A549 (cell line): Measurements from ENCODE around the gene ZBTB16. TPM values are rescaled to one million over a fixed set of nuclear protein-coding genes. Genes with fewer than 3 reads are reported as not detected.

Experiments
- ATAC-seq, 2 experiments: fragments of 200-7000 bp in 1 of 2; fragments of >200 bp in 1 of 2; cut with Nextera tagmentation in 1 of 2; cut with Tn5 transposase in 1 of 2; 3 replicates each; pipeline versions ENCODE4 v1.8.0 to v1.9.1; 2018 to 2020; ENCODE audit warnings: mild to moderate bottlenecking in 1 of 2, moderate library complexity in 1 of 2
- CTCF ChIA-PET: fragments of 300-600 bp; sonication (Branson Sonifier 250); formaldehyde crosslinking; extraction: SDS; loops from one replicate; lab custom pipeline; 2021; ENCODE audit warnings: antibody characterized with exemption, inconsistent platforms; lab: Yijun Ruan, JAX
- POLR2A ChIA-PET: fragments of 350-600 bp; formaldehyde crosslinking; extraction: SDS; loops from one replicate; lab custom pipeline; 2021; ENCODE audit warnings: antibody characterized with exemption, inconsistent platforms; lab: Yijun Ruan, JAX
- DNase-seq, 2 experiments: peaks; one replicate each; pipeline versions ENCODE4 v3.0.0 to v3.0.0-alpha.2; 2011 to 2016; ENCODE audit warnings: low read depth in 1 of 2, low spot score in 1 of 2
- FAIRE-seq: peaks from 2 replicates; lab custom pipeline; 2011; peaks lifted over from hg19 to GRCh38; lab: Jason Lieb, UNC
- H3K27ac ChIP-seq, 2 experiments: fragments of >200 bp; sonication (Bioruptor Twin); formaldehyde crosslinking; 3 replicates each; pipeline ENCODE4 v1.5.1; 2016 to 2017
- H3K4me1 ChIP-seq: fragments of >200 bp; sonication (Bioruptor Twin); formaldehyde crosslinking; 3 replicates; pipeline ENCODE4 v1.6.1; 2016
- H3K4me2 ChIP-seq: fragments of >200 bp; sonication (Bioruptor Twin); formaldehyde crosslinking; 3 replicates; pipeline ENCODE4 v1.6.1; 2016
- H3K4me3 ChIP-seq: fragments of >200 bp; sonication (Bioruptor Twin); formaldehyde crosslinking; 3 replicates; pipeline ENCODE4 v1.5.1; 2016
- H3K9me3 ChIP-seq: fragments of >200 bp; sonication (Bioruptor Twin); formaldehyde crosslinking; 3 replicates; pipeline ENCODE4 v1.6.1; 2016
- ATOH8 ChIP-seq: fragments of 250-450 bp; sonication (Bioruptor Pico); IDR thresholded peaks from 2 replicates; pipeline ENCODE4 v1.5.0; 2020; ENCODE audit warnings: low read depth, mild to moderate bottlenecking, moderate library complexity
- BHLHE40 ChIP-seq: IDR thresholded peaks from 2 replicates; pipeline ENCODE4 v1.6.1; 2012; ENCODE audit warnings: low read depth, low read length, inconsistent platforms
- CBX2 ChIP-seq: fragments of 200-600 bp; sonication (generic); IDR thresholded peaks from 2 replicates; pipeline ENCODE4 v1.6.1; 2016; ENCODE audit warnings: low read depth, mild to moderate bottlenecking, borderline replicate concordance
- CHD4 ChIP-seq: fragments of 200-600 bp; sonication (generic); IDR thresholded peaks from 2 replicates; pipeline ENCODE4 v1.6.1; 2016; ENCODE audit warnings: antibody characterized with exemption, mild to moderate bottlenecking, borderline replicate concordance
- CTCF ChIP-seq: fragments of >200 bp; sonication (Bioruptor Twin); formaldehyde crosslinking; IDR thresholded peaks from 3 replicates; pipeline ENCODE4 v1.5.1; 2016
- E2F6 ChIP-seq: IDR thresholded peaks from 2 replicates; pipeline ENCODE4 v1.6.1; 2012; ENCODE audit warnings: low read depth, borderline replicate concordance
- EHF ChIP-seq: fragments of 250-450 bp; sonication (Bioruptor Pico); IDR thresholded peaks from 2 replicates; pipeline ENCODE4 v1.5.0; 2020; ENCODE audit warnings: mild to moderate bottlenecking
- ESRRA ChIP-seq: fragments of 150-350 bp; IDR thresholded peaks from 2 replicates; pipeline ENCODE4 v1.6.1; 2014; ENCODE audit warnings: mild to moderate bottlenecking, low read length, borderline replicate concordance
- FOSB ChIP-seq: fragments of 250-450 bp; sonication (Bioruptor Pico); IDR thresholded peaks from 2 replicates; pipeline ENCODE4 v1.5.0; 2020; ENCODE audit warnings: mild to moderate bottlenecking, moderate library complexity
- GATA3 ChIP-seq: IDR thresholded peaks from 2 replicates; pipeline ENCODE4 v1.6.1; 2012; ENCODE audit warnings: borderline replicate concordance
- HEYL ChIP-seq: fragments of 250-450 bp; sonication (Bioruptor Pico); IDR thresholded peaks from 2 replicates; pipeline ENCODE4 v1.8.0; 2021; ENCODE audit warnings: mild to moderate bottlenecking, moderate library complexity
- HMGXB4 ChIP-seq: fragments of 250-450 bp; sonication (Bioruptor Pico); IDR thresholded peaks from 2 replicates; pipeline ENCODE4 v1.5.0; 2021; ENCODE audit warnings: mild to moderate bottlenecking, moderate library complexity, borderline replicate concordance
- HOXA7 ChIP-seq: fragments of 250-450 bp; sonication (Bioruptor Pico); IDR thresholded peaks from 2 replicates; pipeline ENCODE4 v1.5.0; 2020; ENCODE audit warnings: mild to moderate bottlenecking, moderate library complexity
- MYC ChIP-seq: IDR thresholded peaks from 2 replicates; pipeline ENCODE4 v1.6.1; 2012; ENCODE audit warnings: mild to moderate bottlenecking, inconsistent platforms, low read length, improper control_type of control experiment, borderline replicate concordance
- RFX5 ChIP-seq: fragments of 450-650 bp; IDR thresholded peaks from 2 replicates; pipeline ENCODE4 v1.7.1; 2014; ENCODE audit warnings: antibody characterized with exemption, mild to moderate bottlenecking, moderate library complexity
- RNF2 ChIP-seq: fragments of 200-600 bp; sonication (generic); IDR thresholded peaks from 2 replicates; pipeline ENCODE4 v1.6.1; 2016; ENCODE audit warnings: low read depth, mild to moderate bottlenecking, antibody characterized with exemption, moderate library complexity, borderline replicate concordance
- SREBF2 ChIP-seq: fragments of 450-650 bp; IDR thresholded peaks from 2 replicates; pipeline ENCODE4 v1.6.1; 2014; ENCODE audit warnings: mild to moderate bottlenecking, moderate library complexity
- TP53 ChIP-seq: fragments of 250-450 bp; sonication (Bioruptor Pico); IDR thresholded peaks from 2 replicates; pipeline ENCODE4 v1.5.0; 2021; ENCODE audit warnings: mild to moderate bottlenecking, moderate library complexity
- USF2 ChIP-seq: fragments of 450-650 bp; IDR thresholded peaks from 2 replicates; pipeline ENCODE4 v1.6.1; 2014; ENCODE audit warnings: antibody characterized with exemption
- ZFP36 ChIP-seq: fragments of 450-650 bp; IDR thresholded peaks from 2 replicates; pipeline ENCODE4 v1.6.1; 2014; ENCODE audit warnings: borderline replicate concordance; ENCODE audit not compliant: partially characterized antibody
- WGBS: methylation state at CpG from one replicate; pipeline ENCODE4 v1.1.6; 2017; ENCODE audit errors: missing lambda C conversion rate; 5-methylcytosine and 5-hydroxymethylcytosine counted together
- polyA plus RNA-seq, 4 experiments: library from polyadenylated mRNA; depleted of rRNA in 3 of 4; stranded (reverse); fragments of >200 nt; fragmentation: RNase III in 1 of 4; extraction: RNeasy Plus Mini Kit Qiagen cat#74134 plus additional on column Dnase treatment in 1 of 4; gene quantifications; 2 replicates in 3 of 4; 3 replicates in 1 of 4; pipeline ENCODE4 v1.2.3, GENCODE V29; 2011 to 2017

ZBTB16 gene
- polyA plus RNA-seq, 2 of the 4 experiments (the other 2 are of a cell fraction): not detected

GRCh38 chr11:114019046-114019445, 40.5 kb upstream of the ZBTB16 start:
- ChIA-PET POLR2A (no interaction called here), CTCF (interaction anchor here (1.7 to 1.9 kb wide), 2 partner anchors 10 to 242 kb away, joined by 6 to 8 read pairs; no protein-coding TSS in a partner anchor)
- Histone ChIP-seq H3K4me2 (no peak overlapping the region), H3K4me1 (no peaks in the 10 kb centered on the region), H3K9me3 (no peaks in the 10 kb centered on the region), H3K27ac (no peak overlapping the region), H3K4me3 (no peak overlapping the region)
- 53% methylated on average over 3 of the region's 3 CpGs for WGBS
- FAIRE-seq (no peak), DNase-seq (no peak), ATAC-seq (no peak)
- no peak for TF ChIP-seq CHD4
- no peak for TF ChIP-seq MYC
- TF ChIP-seq CTCF: no peak
- no peak for TF ChIP-seq E2F6
- no peak for TF ChIP-seq USF2
- no peak for TF ChIP-seq ATOH8

- ChIA-PET POLR2A (no interaction called here), CTCF (interaction anchor here (1.3 kb wide), 1 partner anchor 12 kb away, joined by 3 read pairs; no protein-coding TSS in a partner anchor)
- no peak for FAIRE-seq
- no peak overlapping the region for H3K27ac ChIP-seq
- no peaks in the 10 kb centered on the region for H3K9me3 ChIP-seq
- no peak overlapping the region for H3K4me2 ChIP-seq
- TF ChIP-seq HEYL (CRISPR knock-in tag) (no peak), TP53 (CRISPR knock-in tag) (no peak), SREBF2 (no peak), HOXA7 (CRISPR knock-in tag) (no peak), ZFP36 (no peak), CBX2 (no peak), ESRRA (no peak), ATOH8 (no peak), FOSB (CRISPR knock-in tag) (no peak), EHF (CRISPR knock-in tag) (no peak), RFX5 (no peak), BHLHE40 (no peak)
- no peaks in the 10 kb centered on the region for H3K4me1 ChIP-seq
- H3K4me3 ChIP-seq: no peak overlapping the region
- WGBS: 32% methylated on average over 5 of the region's 5 CpGs
- no peak for ATAC-seq
- no peak for DNase-seq
These were observed 39.9 kb upstream of the ZBTB16 start for GRCh38 chr11:114019574-114019973.

GRCh38 chr11:114025329-114025907, 34.1 kb upstream of the ZBTB16 start:
- no peak for DNase-seq
- 22% methylated on average over 3 of the region's 3 CpGs for WGBS
- Histone ChIP-seq H3K4me2 (no peak overlapping the region), H3K9me3 (no peaks in the 10 kb centered on the region), H3K27ac (no peak overlapping the region), H3K4me3 (no peak overlapping the region), H3K4me1 (no peaks in the 10 kb centered on the region)
- POLR2A ChIA-PET: no interaction called here
- no peak for FAIRE-seq
- ATAC-seq: no peak
- CTCF ChIA-PET: interaction anchor here (1.7 to 9.0 kb wide), 2 partner anchors 10 to 237 kb away, joined by 4 to 103 read pairs; no protein-coding TSS in a partner anchor
- TF ChIP-seq HMGXB4 (CRISPR knock-in tag): no peak
- no peak for TF ChIP-seq GATA3
- TF ChIP-seq USF2: no peak
- TF ChIP-seq RNF2: no peak
